ENCODE data around the gene IZUMO1R. TPM values are rescaled to one million over a fixed set of nuclear protein-coding genes. Genes with fewer than 3 reads are reported as not detected.
"Not testable (repeated sequence)": the region's sequence is repeated elsewhere in the genome, so short reads cannot be mapped to it uniquely, and the experiment has no call there.

Gene IZUMO1R
- total RNA-seq = not detected
- long read RNA-seq = 0 reads

DNA sequence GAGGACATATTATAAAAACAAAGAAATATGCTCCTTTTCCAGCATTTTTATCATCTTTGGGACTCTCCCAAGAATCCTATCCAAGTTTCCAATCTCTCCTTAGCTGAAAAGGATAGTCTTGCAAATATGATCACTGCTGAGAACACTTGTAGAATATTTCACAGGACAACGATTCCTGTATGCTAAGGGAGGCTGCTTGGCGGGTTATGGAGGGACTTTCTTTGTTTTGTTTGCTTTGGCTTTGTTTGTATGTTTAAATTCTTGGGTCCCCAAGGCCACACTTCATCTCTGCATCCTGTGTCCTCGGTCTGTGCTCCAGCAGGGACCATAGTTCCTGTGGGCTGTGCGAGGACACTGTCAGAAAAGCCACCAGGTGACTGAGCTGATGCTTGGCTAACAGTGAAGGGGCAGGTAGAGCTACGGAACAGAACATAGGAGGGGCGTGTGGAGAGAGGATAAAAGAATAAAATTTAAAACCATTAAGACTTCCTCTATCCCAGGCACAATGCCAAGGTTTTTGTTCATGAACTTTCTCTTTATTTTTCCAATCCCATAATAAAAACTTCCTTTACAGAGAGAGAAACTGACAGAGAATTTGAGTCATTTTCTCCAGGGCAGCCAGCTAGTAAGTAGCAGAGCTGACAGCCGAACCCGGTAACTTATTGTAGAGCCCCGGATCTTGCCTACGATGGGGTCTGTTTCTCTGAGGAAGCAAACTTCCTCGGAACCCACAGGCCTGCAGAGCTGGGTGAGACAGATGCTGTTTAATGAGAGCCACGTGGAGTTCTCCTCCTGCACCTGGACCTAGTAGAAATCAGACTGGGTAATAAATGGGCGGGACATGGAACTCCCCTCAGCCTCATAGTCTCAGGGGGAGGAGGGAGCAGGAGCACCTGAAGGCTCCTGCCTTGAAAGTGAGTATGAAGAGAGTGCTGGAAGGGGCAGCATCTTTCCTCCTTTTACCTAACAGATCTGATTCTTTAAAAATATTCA is at the start of gene IZUMO1R:
Gene IZUMO1R, plus strand, starts transcription at position 615 of the 993 bp plus-strand sequence. CDS start 1,057 bp downstream, outside the sequence.
- no peak for DNase-seq
- intact Hi-C loops (cut with micrococcal nuclease) = no loop called here
- Histone ChIP-seq H3K27ac (replicated peaks) (peak within 1 kb of the TSS; percentile 71), H3K4me1 (peaks cover 26% of the 10 kb centered on the region), H3K36me3 (no peaks in the 10 kb centered on the region), H3K4me3 (peak within 1 kb of the TSS; percentile 17), H3K9me3 (replicated peaks) (no peaks in the 10 kb centered on the region), H3K27me3 (ENCODE audit: low read depth) (peaks cover 14% of the 10 kb centered on the region)
- TF ChIP-seq CTCF (IDR thresholded peaks at IDR 0.05; ENCODE audit: borderline replicate concordance) = no peak

- H3K36me3 ChIP-seq = no peaks in the 10 kb centered on the region
- intact Hi-C loops (cut with micrococcal nuclease) = no loop called here
- peak overlapping the region; percentile 7 for H3K27ac ChIP-seq (replicated peaks)
- no peak for TF ChIP-seq CTCF (IDR thresholded peaks at IDR 0.05; ENCODE audit: borderline replicate concordance)
- H3K4me3 ChIP-seq = no peak overlapping the region
- H3K27me3 ChIP-seq (ENCODE audit: low read depth) = no peaks in the 10 kb centered on the region
- H3K9me3 ChIP-seq (replicated peaks) = peaks cover 32% of the 10 kb centered on the region
- no peak for DNase-seq
- no peaks in the 10 kb centered on the region for H3K4me1 ChIP-seq
Observed at GRCh38 chr11:94271885-94272372, 32.5 kb upstream of the IZUMO1R start.

DNA sequence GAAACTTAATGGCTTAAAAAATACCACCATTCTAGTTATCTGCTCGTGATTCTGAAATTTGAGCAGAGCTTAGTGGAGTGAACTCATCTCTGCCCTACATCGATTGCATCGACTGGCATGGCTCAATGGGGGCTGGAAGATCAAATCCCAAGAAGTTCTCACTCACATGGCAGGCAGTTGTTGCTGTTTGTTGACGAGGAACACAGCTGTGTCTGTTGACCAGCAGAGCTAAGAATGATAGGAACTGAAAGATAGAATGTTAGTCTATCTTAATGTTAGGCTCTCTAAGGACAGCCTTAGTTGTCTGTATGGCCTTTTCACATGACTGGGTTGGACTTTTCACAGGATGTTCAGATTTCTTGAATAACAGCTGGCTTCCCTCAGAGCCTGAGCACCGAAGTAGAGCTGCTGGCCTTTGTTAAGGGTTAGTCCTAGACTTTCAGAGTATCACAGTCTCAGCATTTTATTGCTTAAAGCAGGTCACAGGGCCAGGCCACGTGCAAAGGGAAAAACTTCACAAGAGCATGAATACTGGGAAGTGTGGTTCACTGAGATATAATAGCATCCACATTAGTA is 31.6 kb upstream of the IZUMO1R start:
- Histone ChIP-seq H3K9me3 (replicated peaks) (peaks cover 32% of the 10 kb centered on the region), H3K4me1 (no peaks in the 10 kb centered on the region), H3K27me3 (ENCODE audit: low read depth) (no peaks in the 10 kb centered on the region), H3K27ac (replicated peaks) (peak overlapping the region; percentile 37), H3K4me3 (no peak overlapping the region), H3K36me3 (no peaks in the 10 kb centered on the region)
- DNase-seq = peak; percentile 40
- no peak for TF ChIP-seq CTCF (IDR thresholded peaks at IDR 0.05; ENCODE audit: borderline replicate concordance)
- intact Hi-C loops (cut with micrococcal nuclease) = no loop called here

DNA sequence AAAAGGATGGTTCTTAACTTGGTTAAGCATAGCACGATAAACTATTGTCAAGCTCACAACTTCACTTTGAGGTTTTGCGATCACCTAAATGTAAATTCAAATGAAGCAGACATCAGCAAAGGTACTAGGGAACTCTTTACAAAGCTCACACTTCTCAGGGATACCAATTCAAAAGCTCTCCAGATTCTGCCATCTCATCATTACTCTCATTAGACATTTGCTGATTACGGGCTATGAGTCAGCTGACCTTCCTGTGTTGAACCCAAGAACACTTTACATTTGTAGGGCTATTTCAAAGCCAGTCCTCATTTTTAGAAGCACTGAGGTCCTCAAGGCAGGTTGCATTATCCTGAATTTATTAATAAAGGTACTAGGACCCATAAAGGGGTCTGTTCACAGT is 28.4 kb upstream of the IZUMO1R start:
- intact Hi-C loops (cut with micrococcal nuclease) = no loop called here
- H3K27me3 ChIP-seq (ENCODE audit: low read depth) = no peaks in the 10 kb centered on the region
- no peaks in the 10 kb centered on the region for H3K4me1 ChIP-seq
- H3K4me3 ChIP-seq = no peak overlapping the region
- TF ChIP-seq CTCF (IDR thresholded peaks at IDR 0.05; ENCODE audit: borderline replicate concordance) = no peak
- DNase-seq = no peak
- H3K36me3 ChIP-seq = no peaks in the 10 kb centered on the region
- H3K9me3 ChIP-seq (replicated peaks) = peaks cover 2% of the 10 kb centered on the region
- H3K27ac ChIP-seq (replicated peaks) = no peak overlapping the region

GRCh38 chr11:94276943-94277342 is 27.4 kb upstream of the IZUMO1R start:
- DNase-seq = no peak
- no peaks in the 10 kb centered on the region for H3K4me1 ChIP-seq
- H3K9me3 ChIP-seq (replicated peaks) = no peaks in the 10 kb centered on the region
- TF ChIP-seq CTCF (IDR thresholded peaks at IDR 0.05; ENCODE audit: borderline replicate concordance) = no peak
- no peaks in the 10 kb centered on the region for H3K27me3 ChIP-seq (ENCODE audit: low read depth)
- intact Hi-C loops (cut with micrococcal nuclease) = no loop called here
- no peaks in the 10 kb centered on the region for H3K36me3 ChIP-seq
- no peak overlapping the region for H3K27ac ChIP-seq (replicated peaks)
- no peak overlapping the region for H3K4me3 ChIP-seq

DNA sequence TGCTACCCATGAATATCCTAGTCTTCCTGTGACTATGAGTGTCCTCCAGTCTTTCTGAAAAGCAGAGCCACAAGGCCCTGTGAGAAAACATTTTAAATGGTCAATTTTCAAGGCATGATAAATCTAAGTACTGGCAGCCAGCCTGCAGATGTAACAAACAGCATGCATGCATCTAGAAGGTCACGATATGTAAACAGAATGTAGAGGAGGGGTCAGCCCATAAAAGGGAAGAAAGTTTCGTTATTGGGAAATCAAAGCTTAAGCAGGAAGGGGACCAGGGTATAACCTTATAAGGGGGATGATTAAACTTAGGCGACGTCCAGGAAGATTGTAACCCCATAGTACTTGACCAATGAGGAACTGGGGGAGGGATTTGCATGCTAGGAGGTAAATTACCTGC is 26.2 kb upstream of the IZUMO1R start:
- H3K4me3 ChIP-seq; H3K9me3 ChIP-seq (replicated peaks); H3K27ac ChIP-seq (replicated peaks); H3K27me3 ChIP-seq (ENCODE audit: low read depth); intact Hi-C loops (cut with micrococcal nuclease); H3K4me1 ChIP-seq; DNase-seq; H3K36me3 ChIP-seq: not testable (repeated sequence)

Measured in left ventricle myocardium inferior (tissue), 1 donor.